OCI-LY7 (cell line): ENCODE data around the gene SGMS2. TPM values are rescaled to one million over a fixed set of nuclear protein-coding genes. Genes with fewer than 3 reads are reported as not detected.

ENCODE experiments used
- BruUV-seq: library from RNA; stranded (reverse); fragments of 400-500 nt; replicated peaks from 2 replicates; lab custom pipeline; 2021; lab: Mats Ljungman, UMichigan
- CTCF ChIA-PET: fragments of 300-600 bp; sonication (Branson Sonifier 250); formaldehyde crosslinking; loops from one replicate; lab custom pipeline; 2022; ENCODE audit warnings: antibody characterized with exemption; ENCODE audit not compliant: unreplicated experiment; lab: Charles Lee
- POLR2A ChIA-PET: fragments of 300-600 bp; sonication (Branson Sonifier 250); formaldehyde crosslinking; loops from one replicate; lab custom pipeline; 2022; ENCODE audit warnings: antibody characterized with exemption; lab: Charles Lee
- DNase-seq: peaks from one replicate; pipeline ENCODE4 v3.0.0-alpha.2; 2015; ENCODE audit warnings: low spot score
- H2AFZ ChIP-seq: fragments of 200-600 bp; sonication (generic), shearing (Covaris generic); 2 replicates; pipeline ENCODE4 v1.6.1; 2014; ENCODE audit warnings: mild to moderate bottlenecking, antibody characterized with exemption, low read length, moderate library complexity
- H3K27ac ChIP-seq: fragments of 200-600 bp; sonication (generic); 2 replicates; pipeline ENCODE4 v1.5.1; 2014; ENCODE audit warnings: mixed run types, low read depth, mild to moderate bottlenecking, moderate library complexity, low read length, inconsistent platforms; ENCODE audit not compliant: poor library complexity, severe bottlenecking
- H3K36me3 ChIP-seq: fragments of 200-600 bp; sonication (generic); 2 replicates; pipeline ENCODE4 v1.6.1; 2014; ENCODE audit warnings: mild to moderate bottlenecking, antibody characterized with exemption, low read length, moderate library complexity, mixed read lengths; ENCODE audit not compliant: insufficient read depth
- H3K4me1 ChIP-seq: fragments of 200-600 bp; sonication (generic); 2 replicates; pipeline ENCODE4 v1.5.1; 2014; ENCODE audit warnings: mild to moderate bottlenecking, low read length; ENCODE audit not compliant: insufficient read depth, poor library complexity, severe bottlenecking
- H3K4me2 ChIP-seq: fragments of 200-600 bp; sonication (generic); 2 replicates; pipeline ENCODE4 v1.6.1; 2014; ENCODE audit warnings: mild to moderate bottlenecking, low read length
- H3K4me3 ChIP-seq: fragments of 200-600 bp; sonication (generic); 2 replicates; pipeline ENCODE4 v1.5.1; 2014; ENCODE audit warnings: mild to moderate bottlenecking, low read depth, low read length; ENCODE audit not compliant: poor library complexity, severe bottlenecking
- H3K79me2 ChIP-seq: fragments of 200-600 bp; sonication (generic); 2 replicates; pipeline ENCODE4 v1.6.1; 2016; ENCODE audit warnings: low read depth, mild to moderate bottlenecking, low read length, moderate library complexity, mixed read lengths; ENCODE audit not compliant: insufficient read depth
- H3K9me2 ChIP-seq: fragments of 200-600 bp; sonication (generic); 2 replicates; pipeline ENCODE4 v1.6.1; 2016; ENCODE audit warnings: mild to moderate bottlenecking, low read length, mixed read lengths; ENCODE audit not compliant: insufficient read depth
- H3K9me3 ChIP-seq: fragments of 200-600 bp; sonication (generic); 2 replicates; pipeline ENCODE4 v1.6.1; 2014; ENCODE audit warnings: mild to moderate bottlenecking, mixed run types, low read length, mixed read lengths
- H4K20me1 ChIP-seq: fragments of 200-600 bp; sonication (generic); 2 replicates; pipeline ENCODE4 v1.6.1; 2014; ENCODE audit warnings: mild to moderate bottlenecking, antibody characterized with exemption, low read length, moderate library complexity, mixed read lengths; ENCODE audit not compliant: insufficient read depth
- EZH2phosphoT487 ChIP-seq: fragments of 200-600 bp; sonication (generic); IDR thresholded peaks from 2 replicates; pipeline ENCODE4 v1.6.1; 2018; ENCODE audit warnings: low read depth, borderline replicate concordance, mild to moderate bottlenecking, mixed run types, antibody characterized with exemption, low read length, moderate library complexity, mixed read lengths
- intact Hi-C: fragments of 100-400 bp; cut with micrococcal nuclease; formaldehyde crosslinking; loops from one replicate; pipeline ENCODE4 v1.10.0; 2022; ENCODE audit not compliant: unreplicated experiment
- total RNA-seq, 2 experiments: library from RNA; depleted of rRNA in 1 of 2; stranded (reverse); fragments of >200 nt in 1 of 2; shearing (Covaris generic) in 1 of 2; gene quantifications; 2 replicates each; pipeline ENCODE4 v1.2.3, GENCODE V29; 2014 to 2022
- TF ChIP-seq, protein P1 (sequence below): fragments of 200-600 bp; sonication (generic); conservative IDR thresholded peaks from 2 replicates; pipeline ENCODE4 v1.5.1; 2014; ENCODE audit warnings: mild to moderate bottlenecking, antibody characterized with exemption, low read length, moderate library complexity, mixed read lengths

The SGMS2 gene
- total RNA-seq, 2 experiments from 2014 or later: not detected

DNA sequence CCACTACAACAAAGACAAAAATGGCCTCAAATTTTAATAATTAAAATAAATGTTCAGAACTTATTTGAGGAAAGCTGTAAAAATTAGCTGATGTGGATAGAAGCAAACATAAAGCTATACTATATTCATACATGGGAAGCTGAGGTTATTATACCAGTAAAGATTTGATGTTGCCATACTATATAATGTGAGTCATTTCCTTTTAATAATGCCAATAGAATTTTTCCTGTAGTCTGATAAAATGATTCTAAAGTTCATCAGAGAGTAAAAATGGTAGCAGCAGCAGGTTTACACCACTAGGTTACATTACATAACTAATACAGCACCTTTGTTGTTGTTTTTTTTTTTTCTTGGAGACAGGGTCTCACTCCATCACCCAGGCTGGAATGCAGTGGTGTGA, 61.1 kb downstream of the SGMS2 start:
- CTCF ChIA-PET: no interaction called here
- no peak overlapping the region for H3K4me2 ChIP-seq
- intact Hi-C loops: no loop called here

DNA sequence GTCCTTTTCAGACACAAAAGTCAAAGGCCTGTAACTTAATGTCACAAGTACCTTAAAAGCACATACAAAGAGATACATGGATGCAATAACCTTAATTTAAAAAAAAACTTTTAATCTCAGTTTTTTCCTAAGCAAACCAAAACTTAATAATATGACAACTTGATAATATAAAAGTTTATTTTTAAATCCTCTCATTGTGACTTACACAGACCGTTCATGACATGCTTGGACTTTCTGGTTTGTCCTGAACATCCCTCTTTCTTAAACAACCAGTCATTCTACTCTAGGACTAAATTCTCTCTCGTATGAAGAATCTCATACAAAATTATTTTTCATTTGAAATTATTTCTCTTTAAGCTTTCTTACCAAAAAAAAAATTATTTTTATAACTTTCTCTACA, 63.5 kb downstream of the SGMS2 start:
- intact Hi-C loops: no loop called here
- Histone ChIP-seq H3K4me3 (no peak overlapping the region), H2AFZ (no peak overlapping the region), H3K27ac (no peak overlapping the region), H3K9me3 (peaks cover 22% of the 10 kb centered on the region; the same call in 1 of the 2 replicates), H3K79me2 (no peaks in the 10 kb centered on the region), H4K20me1 (no peaks in the 10 kb centered on the region), H3K36me3 (no peaks in the 10 kb centered on the region), H3K9me2 (no peaks in the 10 kb centered on the region), H3K4me1 (no peaks in the 10 kb centered on the region), H3K4me2 (no peak overlapping the region)
- POLR2A ChIA-PET: interaction anchor here (0.7 to 1.5 kb wide), 2 partner anchors 15 to 1728 kb away, joined by 3 to 6 read pairs; no protein-coding TSS in a partner anchor
- TF ChIP-seq EZH2phosphoT487: no peak
- TF ChIP-seq, protein P1, sequence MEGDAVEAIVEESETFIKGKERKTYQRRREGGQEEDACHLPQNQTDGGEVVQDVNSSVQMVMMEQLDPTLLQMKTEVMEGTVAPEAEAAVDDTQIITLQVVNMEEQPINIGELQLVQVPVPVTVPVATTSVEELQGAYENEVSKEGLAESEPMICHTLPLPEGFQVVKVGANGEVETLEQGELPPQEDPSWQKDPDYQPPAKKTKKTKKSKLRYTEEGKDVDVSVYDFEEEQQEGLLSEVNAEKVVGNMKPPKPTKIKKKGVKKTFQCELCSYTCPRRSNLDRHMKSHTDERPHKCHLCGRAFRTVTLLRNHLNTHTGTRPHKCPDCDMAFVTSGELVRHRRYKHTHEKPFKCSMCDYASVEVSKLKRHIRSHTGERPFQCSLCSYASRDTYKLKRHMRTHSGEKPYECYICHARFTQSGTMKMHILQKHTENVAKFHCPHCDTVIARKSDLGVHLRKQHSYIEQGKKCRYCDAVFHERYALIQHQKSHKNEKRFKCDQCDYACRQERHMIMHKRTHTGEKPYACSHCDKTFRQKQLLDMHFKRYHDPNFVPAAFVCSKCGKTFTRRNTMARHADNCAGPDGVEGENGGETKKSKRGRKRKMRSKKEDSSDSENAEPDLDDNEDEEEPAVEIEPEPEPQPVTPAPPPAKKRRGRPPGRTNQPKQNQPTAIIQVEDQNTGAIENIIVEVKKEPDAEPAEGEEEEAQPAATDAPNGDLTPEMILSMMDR: no peak
- CTCF ChIA-PET: no interaction called here
- BruUV-seq: no TSS peak
- peak; percentile 42 for DNase-seq

More for the DNA sequence above, 61.1 kb downstream of the SGMS2 start:
- Histone ChIP-seq H3K36me3 (no peaks in the 10 kb centered on the region), H4K20me1 (no peaks in the 10 kb centered on the region), H3K4me1 (no peaks in the 10 kb centered on the region), H3K9me3 (peaks cover 22% of the 10 kb centered on the region; the same call in 1 of the 2 replicates), H2AFZ (no peak overlapping the region), H3K9me2 (no peaks in the 10 kb centered on the region), H3K79me2 (no peaks in the 10 kb centered on the region), H3K27ac (no peak overlapping the region), H3K4me3 (no peak overlapping the region)
- BruUV-seq: no TSS peak
- DNase-seq: no peak
- TF ChIP-seq, protein P1: no peak
- POLR2A ChIA-PET: interaction anchor here (0.7 kb wide), 2 partner anchors 644 to 712 kb away, joined by 3 read pairs; no protein-coding TSS in a partner anchor

DNA sequence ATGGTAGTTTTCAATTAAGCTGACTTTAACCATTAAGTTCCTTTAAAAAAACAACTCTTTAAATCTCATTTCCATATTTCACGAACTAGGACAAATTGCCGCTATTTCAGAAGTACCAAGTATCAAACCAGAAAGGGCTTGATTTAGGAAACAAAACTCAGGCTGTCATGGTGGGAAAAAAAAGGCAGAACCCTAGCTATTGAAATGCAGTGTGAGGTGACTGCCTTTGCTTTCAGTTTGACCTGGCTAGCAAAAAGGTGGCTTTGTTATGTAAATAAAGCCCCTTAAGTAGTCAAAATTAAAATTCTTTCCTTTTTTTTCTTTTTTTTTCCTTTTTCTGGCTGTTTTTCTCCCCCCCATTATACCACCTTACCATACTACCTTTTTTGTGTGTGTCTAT, 66.0 kb downstream of the SGMS2 start:
- Histone ChIP-seq H3K4me1 (no peaks in the 10 kb centered on the region), H3K27ac (no peak overlapping the region), H3K9me3 (peaks cover 22% of the 10 kb centered on the region; the same call in 1 of the 2 replicates), H3K4me2 (no peak overlapping the region), H4K20me1 (no peaks in the 10 kb centered on the region), H3K36me3 (no peaks in the 10 kb centered on the region), H3K4me3 (no peak overlapping the region), H3K9me2 (no peaks in the 10 kb centered on the region), H2AFZ (no peak overlapping the region), H3K79me2 (no peaks in the 10 kb centered on the region)
- no TSS peak for BruUV-seq
- intact Hi-C loops: no loop called here
- POLR2A ChIA-PET: interaction anchor here (0.7 kb wide), 1 partner anchor 58 kb away, joined by 5 read pairs; no protein-coding TSS in a partner anchor
- TF ChIP-seq, protein P1: no peak
- no peak for TF ChIP-seq EZH2phosphoT487
- no peak for DNase-seq
- CTCF ChIA-PET: no interaction called here
